Pancreas (tissue), 10 donors: ENCODE data around the gene NPAS2. TPM values are rescaled to one million over a fixed set of nuclear protein-coding genes. Genes with fewer than 3 reads are reported as not detected.

ENCODE experiments used
- ATAC-seq, 4 donors: fragments of 200-7000 bp; cut with Tn5 transposase; one replicate each; pipeline versions ENCODE4 v1.8.0 to v1.9.1; 2020; ENCODE audit warnings: mild to moderate bottlenecking in 4 of 4, moderate library complexity in 4 of 4
- DNase-seq, 6 donors: peaks; one replicate each; pipeline ENCODE4 v3.0.0-alpha.2; 2020
- FAIRE-seq: peaks from 2 replicates; lab custom pipeline; 2012; peaks lifted over from hg19 to GRCh38; lab: Jason Lieb, UNC
- H3K27ac ChIP-seq, 4 donors: fragments of 200-600 bp; sonication (generic); 1 replicate in 3 of 4; 2 replicates in 1 of 4; pipeline versions ENCODE4 v1.5.0 to v1.8.0; 2020
- H3K27me3 ChIP-seq, 4 donors: fragments of 200-600 bp; one replicate each; pipeline ENCODE4 v1.8.0; 2021
- H3K36me3 ChIP-seq, 3 donors: fragments of 200-600 bp; sonication (generic) in 1 of 3; one replicate each; pipeline versions ENCODE4 v1.5.0 to v1.8.0; 2020 to 2021
- H3K4me1 ChIP-seq, 3 donors: fragments of 200-600 bp; one replicate each; pipeline ENCODE4 v1.8.0; 2021
- H3K4me3 ChIP-seq, 4 donors: fragments of 200-600 bp; sonication (generic) in 2 of 4; one replicate each; pipeline versions ENCODE4 v1.5.0 to v1.8.0; 2020 to 2021
- H3K9me3 ChIP-seq, 4 donors: fragments of 200-600 bp; one replicate each; pipeline ENCODE4 v1.8.0; 2021
- CTCF ChIP-seq, 4 donors: fragments of 200-600 bp; sonication (generic) in 3 of 4; IDR thresholded peaks; one replicate each; pipeline versions ENCODE4 v1.5.0 to v1.8.0; 2021; ENCODE audit warnings: antibody characterized with exemption in 4 of 4
- WGBS, 2 donors: extraction: QIAGEN DNeasy Blood & Tissue Kit; methylation state at CpG; one replicate each; pipeline ENCODE4 v1.1.7; 2013; 5-methylcytosine and 5-hydroxymethylcytosine counted together
- intact Hi-C, 3 donors: fragments of 100-400 bp; cut with DNase I; formaldehyde crosslinking; loops; one replicate each; pipeline versions ENCODE4 v1.11.1 to v1.14.2; 2022
- polyA plus RNA-seq, 2 donors: library from polyadenylated mRNA; stranded (reverse); fragments of 200-250 nt; gene quantifications; one replicate each; pipeline ENCODE4 v1.2.3, GENCODE V29; 2013
- total RNA-seq, 6 donors: library from RNA; stranded (reverse); fragmentation: NEBNext Ultra II Directional in 4 of 6; extraction: Animal tissue kit (Norgen Biotek cat#: 25700) in 4 of 6; gene quantifications; one replicate each; pipeline versions ENCODE4 v1.2.1 to v1.2.4, GENCODE V29; 2021 to 2023
- donor health status: healthy with polysubstance abuse.
- donor health status: DM: no; HTN: no; CAD: no; lungs with moderate emphysema.
- donor health status: DM: no; HTN: no; CAD: no.
- donor health status: control.
- donor health status: control.
- donor health status: Bipolar disorder and iron deficiency.
- donor health status: DM: yes; HTN: yes; CAD: no.
- donor health status: DM: no; HTN: no; CAD: no.
- donor health status: DM: no; HTN: no; CAD: no.
- donor health status: DM: yes; HTN: yes; CAD: no.

Gene NPAS2
- total and polyA plus RNA-seq, 8 donors: 20.6 to 46.3 (median 32.7) TPM

- no peak for TF ChIP-seq CTCF (IDR thresholded peaks at IDR 0.05)
- FAIRE-seq: no peak
- Histone ChIP-seq H3K9me3 (no peaks in the 10 kb centered on the region), H3K36me3 (no peaks in the 10 kb centered on the region), H3K27ac (peak overlapping the region; percentile 47 to 83 (median 64)), H3K4me3 (peak overlapping the region; percentile 59 to 86 (median 78)), H3K27me3 (no peaks in the 10 kb centered on the region), H3K4me1 (peaks cover 17 to 45% (median 22%) of the 10 kb centered on the region in 3 donors)
- 2% methylated on average over 59 to 60 of the region's 60 CpGs for WGBS, 2 donors
- intact Hi-C loops: no loop called here
- peak in 4 of 6 donors; percentile 12 to 80 (median 50) for DNase-seq
- no peak for ATAC-seq
Observed at GRCh38 chr2:100820523-100821254, 750 bp downstream of the NPAS2 start.

GRCh38 chr2:100821255-100821910 is 1.4 kb downstream of the NPAS2 start:
- Histone ChIP-seq H3K4me1 (peaks cover 24 to 50% (median 29%) of the 10 kb centered on the region in 3 donors), H3K36me3 (no peaks in the 10 kb centered on the region), H3K27me3 (no peaks in the 10 kb centered on the region), H3K9me3 (no peaks in the 10 kb centered on the region), H3K27ac (peak overlapping the region in 3 of 4 donors; percentile 51 to 83 (median 78)), H3K4me3 (peak overlapping the region; percentile 59 to 86 (median 78))
- ATAC-seq (no peak), DNase-seq (no peak), FAIRE-seq (no peak)
- intact Hi-C loops: no loop called here
- WGBS, 2 donors: 14 to 20% methylated on average over 14 of the region's 14 CpGs
- no peak for TF ChIP-seq CTCF (IDR thresholded peaks at IDR 0.05)

- peaks cover 28 to 55% (median 29%) of the 10 kb centered on the region in 3 donors for H3K4me1 ChIP-seq
- WGBS, 2 donors: 24 to 34% methylated on average over 9 of the region's 9 CpGs
- FAIRE-seq: no peak
Observed at GRCh38 chr2:100821911-100822265, 1.9 kb downstream of the NPAS2 start.

GRCh38 chr2:100822587-100823248 is 2.8 kb downstream of the NPAS2 start:
- WGBS, 2 donors: 26 to 35% methylated on average over 9 of the region's 9 CpGs
- DNase-seq (peak in 2 of 6 donors; percentile 25 to 36), ATAC-seq (no peak), FAIRE-seq (no peak)
- H3K36me3 ChIP-seq: no peaks in the 10 kb centered on the region
- peak overlapping the region in 2 of 4 donors; percentile 74 to 82 for H3K4me3 ChIP-seq
- H3K4me1 ChIP-seq: peaks cover 29 to 63% (median 35%) of the 10 kb centered on the region in 3 donors
- peak overlapping the region in 2 of 4 donors; percentile 78 to 83 for H3K27ac ChIP-seq
- intact Hi-C loops: no loop called here
- H3K27me3 ChIP-seq: no peaks in the 10 kb centered on the region
- no peaks in the 10 kb centered on the region for H3K9me3 ChIP-seq
- no peak for TF ChIP-seq CTCF (IDR thresholded peaks at IDR 0.05)

More at GRCh38 chr2:100821911-100822265, 1.9 kb downstream of the NPAS2 start:
- no peaks in the 10 kb centered on the region for H3K36me3 ChIP-seq
- DNase-seq (no peak), ATAC-seq (no peak)
- intact Hi-C loops: no loop called here
- peak overlapping the region in 2 of 4 donors; percentile 78 to 83 for H3K27ac ChIP-seq
- no peaks in the 10 kb centered on the region for H3K27me3 ChIP-seq
- H3K9me3 ChIP-seq: no peaks in the 10 kb centered on the region
- peak overlapping the region in 2 of 4 donors; percentile 74 to 82 for H3K4me3 ChIP-seq
- TF ChIP-seq CTCF (IDR thresholded peaks at IDR 0.05): no peak
